HK-2 (cell line): ENCODE measurements around the gene RETREG2.
A peak's percentile ranks its signal among the peaks of the same experiment; 100 is the strongest.

Experiments
- DNase-seq: peaks from one replicate; pipeline ENCODE4 v3.0.0-alpha.2; 2018; ENCODE audit not compliant: unreplicated experiment

The RETREG2 gene

GRCh38 chr2:219168932-219169331 lies 9.1 kb upstream of the RETREG2 start:
- DNase-seq: no peak

- no peak for DNase-seq
Measured at GRCh38 chr2:219169930-219170654, 8.0 kb upstream of the RETREG2 start, which contains the start of gene SLC23A3. TSS of gene SLC23A3 (minus strand) at chr2:219170029. CDS start at chr2:219169984, 45 bp downstream.

GRCh38 chr2:219171231-219171651 lies 6.8 kb upstream of the RETREG2 start:
- DNase-seq: peak; percentile 35

GRCh38 chr2:219172231-219173154 lies 5.6 kb upstream of the RETREG2 start:
- DNase-seq: no peak

GRCh38 chr2:219173176-219173575 lies 4.9 kb upstream of the RETREG2 start:
- no peak for DNase-seq

GRCh38 chr2:219174146-219174545 lies 3.9 kb upstream of the RETREG2 start:
- peak; percentile 42 for DNase-seq

- DNase-seq: peak; percentile 60
Measured at GRCh38 chr2:219174801-219175200, 3.3 kb upstream of the RETREG2 start.

- DNase-seq: no peak
Measured at GRCh38 chr2:219175486-219175885, 2.6 kb upstream of the RETREG2 start.

- peak; percentile 61 for DNase-seq
Measured at GRCh38 chr2:219175928-219176817, 1.9 kb upstream of the RETREG2 start.

GRCh38 chr2:219176818-219177551 lies 1.1 kb upstream of the RETREG2 start, which contains the start of gene CNPPD1:
TSS of gene CNPPD1 (minus strand) at chr2:219176925. CDS start at chr2:219176828, 97 bp downstream.
- peak; percentile 86 for DNase-seq

- DNase-seq: no peak
Measured at GRCh38 chr2:219178377-219179175, 501 bp downstream of the RETREG2 start.

GRCh38 chr2:219179601-219180465 lies 1.8 kb downstream of the RETREG2 start:
- DNase-seq: no peak

- DNase-seq: no peak
Measured at GRCh38 chr2:219180961-219181360, 2.9 kb downstream of the RETREG2 start.

GRCh38 chr2:219181531-219181930 lies 3.5 kb downstream of the RETREG2 start:
- DNase-seq: no peak

GRCh38 chr2:219182331-219183150 lies 4.5 kb downstream of the RETREG2 start:
- no peak for DNase-seq

- DNase-seq: no peak
Measured at GRCh38 chr2:219183151-219183772, 5.2 kb downstream of the RETREG2 start.

- DNase-seq: no peak
Measured at GRCh38 chr2:219184121-219184520, 6.0 kb downstream of the RETREG2 start.
